Measurements from ENCODE around the gene MGAT5.
A peak's percentile ranks its signal among the peaks of the same experiment; 100 is the strongest.

Gene MGAT5

GRCh38 chr2:134399096-134399495 lies 145.2 kb downstream of the MGAT5 start:
- DNase-seq (ENCODE audit: low read depth in 2 of 2), result no peak

- DNase-seq (ENCODE audit: low read depth in 2 of 2), result no peak
These were observed 147.2 kb downstream of the MGAT5 start for GRCh38 chr2:134401081-134401497.

- no peak for DNase-seq (ENCODE audit: low read depth in 2 of 2)
These were observed 147.9 kb downstream of the MGAT5 start for GRCh38 chr2:134401789-134402188.

- DNase-seq (ENCODE audit: low read depth in 2 of 2), result no peak
These were observed 148.5 kb downstream of the MGAT5 start for GRCh38 chr2:134402410-134402809.

- DNase-seq (ENCODE audit: low read depth in 2 of 2), result no peak
These were observed 151.8 kb downstream of the MGAT5 start for GRCh38 chr2:134405611-134406081.

GRCh38 chr2:134406311-134406710 lies 152.4 kb downstream of the MGAT5 start:
- no peak for DNase-seq (ENCODE audit: low read depth in 2 of 2)

GRCh38 chr2:134406736-134407135 lies 152.9 kb downstream of the MGAT5 start:
- DNase-seq (ENCODE audit: low read depth in 2 of 2), result no peak

GRCh38 chr2:134407154-134407890 lies 153.4 kb downstream of the MGAT5 start:
- DNase-seq (ENCODE audit: low read depth in 2 of 2), result no peak

GRCh38 chr2:134408386-134408785 lies 154.5 kb downstream of the MGAT5 start:
- DNase-seq (ENCODE audit: low read depth in 2 of 2), result no peak

- DNase-seq (ENCODE audit: low read depth in 2 of 2), result no peak
These were observed 154.9 kb downstream of the MGAT5 start for GRCh38 chr2:134408791-134409190.

- no peak for DNase-seq (ENCODE audit: low read depth in 2 of 2)
These were observed 156.1 kb downstream of the MGAT5 start for GRCh38 chr2:134410006-134410405.

- DNase-seq (ENCODE audit: low read depth in 2 of 2), result no peak
These were observed 157.0 kb downstream of the MGAT5 start for GRCh38 chr2:134410831-134411231.

GRCh38 chr2:134411279-134411827 lies 157.5 kb downstream of the MGAT5 start:
- no peak for DNase-seq (ENCODE audit: low read depth in 2 of 2)

- DNase-seq (ENCODE audit: low read depth in 2 of 2), result peak; percentile 24 to 57
These were observed 158.2 kb downstream of the MGAT5 start for GRCh38 chr2:134411828-134412638.

- DNase-seq (ENCODE audit: low read depth in 2 of 2), result no peak
These were observed 158.7 kb downstream of the MGAT5 start for GRCh38 chr2:134412639-134412999.

GRCh38 chr2:134413430-134413829 lies 159.6 kb downstream of the MGAT5 start:
- DNase-seq (ENCODE audit: low read depth in 2 of 2), result no peak

GRCh38 chr2:134413912-134414311 lies 160.0 kb downstream of the MGAT5 start:
- DNase-seq (ENCODE audit: low read depth in 2 of 2), result no peak

GRCh38 chr2:134416018-134416417 lies 162.1 kb downstream of the MGAT5 start:
- no peak for DNase-seq (ENCODE audit: low read depth in 2 of 2)

- no peak for DNase-seq (ENCODE audit: low read depth in 2 of 2)
These were observed 162.8 kb downstream of the MGAT5 start for GRCh38 chr2:134416637-134417036.

GRCh38 chr2:134417968-134418582 lies 164.2 kb downstream of the MGAT5 start:
- no peak for DNase-seq (ENCODE audit: low read depth in 2 of 2)

- no peak for DNase-seq (ENCODE audit: low read depth in 2 of 2)
These were observed 166.4 kb downstream of the MGAT5 start for GRCh38 chr2:134420259-134420658.

- DNase-seq (ENCODE audit: low read depth in 2 of 2), result no peak
These were observed 167.0 kb downstream of the MGAT5 start for GRCh38 chr2:134420920-134421319.

Data from stimulated activated CD4-positive, alpha-beta T cell treated with anti-CD3 and anti-CD28 coated beads, Interleukin-1b, Interleukin-23, amount 100 ng/mL, for 1 hour (primary cell).